ENCODE data around the gene DNER. TPM values are rescaled to one million over a fixed set of nuclear protein-coding genes. Genes with fewer than 3 reads are reported as not detected.

DNER gene
- total RNA-seq, 1 donor from 2014 or later: not detected

DNA sequence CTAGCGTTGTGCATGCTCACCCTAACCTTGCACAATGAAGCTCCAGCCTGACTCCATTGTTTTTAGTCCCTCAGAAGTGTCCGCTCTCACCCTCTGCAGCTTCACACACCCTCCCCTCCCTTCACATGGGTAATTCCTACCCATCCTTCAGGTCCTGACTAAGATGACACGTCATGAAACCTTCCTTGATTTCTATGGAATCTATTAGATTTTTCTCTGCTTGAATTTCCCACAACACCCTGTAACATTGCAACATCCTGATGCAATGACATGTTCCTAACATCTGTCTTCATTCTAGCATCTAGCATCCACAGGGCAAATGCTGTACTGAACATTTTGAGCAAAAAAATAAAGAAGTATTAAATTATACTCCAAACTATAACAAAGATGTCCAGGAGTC, 366.2 kb downstream of the DNER start:
- no peak for TF ChIP-seq CTCF (IDR thresholded peaks at IDR 0.05)
- no peak overlapping the region for H3K27ac Mint-ChIP-seq (ENCODE audit: unreplicated experiment)
- H3K9me3 Mint-ChIP-seq (ENCODE audit: low read depth): peaks cover 3% of the 10 kb centered on the region
- no peak for DNase-seq (ENCODE audit: low spot score)
- no peaks in the 10 kb centered on the region for H3K36me3 Mint-ChIP-seq (ENCODE audit: low read depth)
- H3K4me3 Mint-ChIP-seq (ENCODE audit: unreplicated experiment): no peak overlapping the region
- H3K4me1 Mint-ChIP-seq (ENCODE audit: low read depth): no peaks in the 10 kb centered on the region
- H3K27me3 Mint-ChIP-seq (ENCODE audit: low read depth): peaks cover 11% of the 10 kb centered on the region

- Mint-ChIP-seq H3K9me3 (ENCODE audit: low read depth) (peaks cover 3% of the 10 kb centered on the region), H3K36me3 (ENCODE audit: low read depth) (no peaks in the 10 kb centered on the region), H3K4me1 (ENCODE audit: low read depth) (no peaks in the 10 kb centered on the region), H3K4me3 (ENCODE audit: unreplicated experiment) (no peak overlapping the region), H3K27ac (ENCODE audit: unreplicated experiment) (no peak overlapping the region), H3K27me3 (ENCODE audit: low read depth) (peaks cover 11% of the 10 kb centered on the region)
- no peak for DNase-seq (ENCODE audit: low spot score)
- no peak for TF ChIP-seq CTCF (IDR thresholded peaks at IDR 0.05)
Observed at GRCh38 chr2:229346816-229347540, 367.4 kb downstream of the DNER start.

DNA sequence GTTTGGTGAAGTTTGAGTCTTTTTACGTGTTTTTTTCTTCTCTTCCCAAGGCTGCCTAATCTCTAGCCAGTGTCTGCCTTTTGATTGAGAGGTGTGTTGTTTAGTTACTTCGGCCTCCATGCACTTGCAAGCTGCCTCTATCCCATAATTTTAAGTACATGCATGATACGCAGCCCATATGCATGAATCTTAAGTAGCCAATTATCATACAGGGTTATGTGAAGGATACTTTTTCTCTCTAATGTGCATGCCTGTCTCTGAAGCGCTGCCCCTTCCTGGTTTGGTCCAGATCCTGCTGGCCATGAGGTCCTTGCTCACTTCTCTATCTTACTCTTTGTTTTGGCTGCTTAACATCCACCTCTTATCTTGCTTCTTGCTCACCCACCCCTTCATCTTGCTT, 369.4 kb downstream of the DNER start:
- no peak for DNase-seq (ENCODE audit: low spot score)
- Mint-ChIP-seq H3K4me1 (ENCODE audit: low read depth) (no peaks in the 10 kb centered on the region), H3K27me3 (ENCODE audit: low read depth) (peaks cover 11% of the 10 kb centered on the region), H3K9me3 (ENCODE audit: low read depth) (no peaks in the 10 kb centered on the region), H3K27ac (ENCODE audit: unreplicated experiment) (no peak overlapping the region), H3K4me3 (ENCODE audit: unreplicated experiment) (no peak overlapping the region), H3K36me3 (ENCODE audit: low read depth) (no peaks in the 10 kb centered on the region)
- no peak for TF ChIP-seq CTCF (IDR thresholded peaks at IDR 0.05)

DNA sequence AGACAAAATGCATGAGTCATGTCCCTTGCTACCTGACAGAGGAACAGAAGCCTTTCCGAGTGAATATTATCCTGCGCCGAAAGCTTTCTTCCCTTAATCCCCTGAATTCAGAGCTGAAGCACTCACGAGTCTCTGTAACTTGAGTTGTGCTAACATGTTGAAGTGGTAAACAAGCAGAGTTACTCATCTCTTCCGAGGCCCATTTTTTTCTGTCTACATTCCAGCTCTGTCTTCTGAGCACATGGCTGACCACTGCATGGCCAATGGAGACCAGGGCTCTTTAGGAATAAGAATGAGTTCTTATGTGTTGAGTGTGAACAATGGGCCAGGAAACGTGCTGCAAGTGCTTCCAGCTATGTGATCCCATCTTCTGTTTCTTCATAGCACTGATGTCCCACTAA, 370.2 kb downstream of the DNER start:
- Mint-ChIP-seq H3K4me3 (ENCODE audit: unreplicated experiment) (no peak overlapping the region), H3K9me3 (ENCODE audit: low read depth) (no peaks in the 10 kb centered on the region), H3K27me3 (ENCODE audit: low read depth) (peaks cover 11% of the 10 kb centered on the region), H3K36me3 (ENCODE audit: low read depth) (no peaks in the 10 kb centered on the region), H3K27ac (ENCODE audit: unreplicated experiment) (no peak overlapping the region), H3K4me1 (ENCODE audit: low read depth) (no peaks in the 10 kb centered on the region)
- TF ChIP-seq CTCF (IDR thresholded peaks at IDR 0.05): no peak
- no peak for DNase-seq (ENCODE audit: low spot score)

GRCh38 chr2:229343661-229344060, 370.7 kb downstream of the DNER start:
- Mint-ChIP-seq H3K27me3 (ENCODE audit: low read depth) (peaks cover 11% of the 10 kb centered on the region), H3K9me3 (ENCODE audit: low read depth) (no peaks in the 10 kb centered on the region), H3K27ac (ENCODE audit: unreplicated experiment) (no peak overlapping the region), H3K36me3 (ENCODE audit: low read depth) (no peaks in the 10 kb centered on the region), H3K4me1 (ENCODE audit: low read depth) (no peaks in the 10 kb centered on the region), H3K4me3 (ENCODE audit: unreplicated experiment) (no peak overlapping the region)
- no peak for TF ChIP-seq CTCF (IDR thresholded peaks at IDR 0.05)
- DNase-seq (ENCODE audit: low spot score): no peak
